Stomach (tissue), 9 donors: ENCODE measurements around the gene SPNS2. TPM values are rescaled to one million over a fixed set of nuclear protein-coding genes. Genes with fewer than 3 reads are reported as not detected.

Source experiments
- DNase-seq, 2 donors: peaks; one replicate each; pipeline versions ENCODE4 v3.0.0 to v3.0.0-alpha.2; 2013 to 2019
- H3K27ac ChIP-seq, 5 donors: fragments of 200-600 bp in 4 of 5; sonication (generic) in 4 of 5; one replicate each; pipeline ENCODE4 v1.5.1; 2013 to 2019; ENCODE audit warnings: mild to moderate bottlenecking in 1 of 5, moderate library complexity in 1 of 5
- H3K27me3 ChIP-seq, 3 donors: fragments of 200-600 bp; sonication (generic); one replicate each; pipeline ENCODE4 v1.5.1; 2017 to 2019; ENCODE audit warnings: mixed run types in 1 of 3
- H3K36me3 ChIP-seq, 4 donors: fragments of 200-600 bp; sonication (generic); 1 replicate in 3 of 4; 2 replicates in 1 of 4; pipeline ENCODE4 v1.5.1; 2016 to 2019
- H3K4me1 ChIP-seq, 4 donors: fragments of 200-600 bp; sonication (generic); one replicate each; pipeline ENCODE4 v1.5.1; 2016 to 2019
- H3K4me3 ChIP-seq, 4 donors: fragments of 200-600 bp; sonication (generic) in 3 of 4; one replicate each; pipeline ENCODE4 v1.5.1; 2016 to 2019; ENCODE audit warnings: mild to moderate bottlenecking in 1 of 4
- H3K9me3 ChIP-seq, 4 donors: fragments of 200-600 bp; sonication (generic); one replicate each; pipeline ENCODE4 v1.5.1; 2016 to 2019
- CTCF ChIP-seq, 7 experiments: fragments of 450-650 bp in 4 of 7; fragments of 200-600 bp in 3 of 7; sonication (generic) in 3 of 7; IDR thresholded peaks; one replicate each; pipeline ENCODE4 v1.5.1; 2016 to 2019; ENCODE audit warnings: antibody characterized with exemption in 7 of 7, control low read depth in 2 of 7, mild to moderate bottlenecking in 1 of 7
- EP300 ChIP-seq: sonication (generic); formaldehyde crosslinking; IDR thresholded peaks from one replicate; pipeline ENCODE4 v1.6.1; 2017; ENCODE audit warnings: antibody characterized with exemption
- POLR2A ChIP-seq, 4 donors: fragments of 450-650 bp; IDR thresholded peaks; one replicate each; pipeline ENCODE4 v1.6.1; 2016; ENCODE audit warnings: antibody characterized with exemption in 4 of 4, control low read depth in 2 of 4, mild to moderate bottlenecking in 1 of 4, moderate library complexity in 1 of 4
- POLR2AphosphoS5 ChIP-seq, 3 donors: sonication (generic); formaldehyde crosslinking; IDR thresholded peaks; one replicate each; pipeline ENCODE4 v1.6.1; 2016; ENCODE audit warnings: antibody characterized with exemption in 3 of 3
- WGBS, 5 donors: extraction: QIAGEN DNeasy Blood & Tissue Kit in 3 of 5; methylation state at CpG; one replicate each; pipeline versions ENCODE4 v1.1.5 to v1.1.7; 2013 to 2018; 5-methylcytosine and 5-hydroxymethylcytosine counted together
- intact Hi-C: fragments of 100-400 bp; cut with DNase I; formaldehyde crosslinking; loops from one replicate; pipeline ENCODE4 v1.15.1; 2023; ENCODE audit warnings: low total_unique reads
- polyA plus RNA-seq, 3 donors: library from polyadenylated mRNA; stranded (reverse); fragments of 200-250 nt; gene quantifications; one replicate each; pipeline ENCODE4 v1.2.3, GENCODE V29; 2013
- total RNA-seq, 5 donors: library from RNA; depleted of rRNA; stranded (reverse); fragments of >200 nt; gene quantifications; one replicate each; pipeline versions ENCODE4 v1.1.0 to v1.2.3, GENCODE V29; 2014 to 2016
- donor health status: healthy with polysubstance abuse.
- donor health status: Bipolar disorder and iron deficiency.
- donor health status: healthy.

The SPNS2 gene
- total and polyA plus RNA-seq, 8 donors = 4.1 to 67.7 (median 24.3) TPM

- Histone ChIP-seq H3K4me1 (peaks cover 3 to 19% (median 5%) of the 10 kb centered on the region in 4 donors), H3K4me3 (no peak overlapping the region), H3K27ac (peak overlapping the region in 3 of 5 donors; percentile 12 to 32 (median 17)), H3K9me3 (no peaks in the 10 kb centered on the region), H3K36me3 (peaks cover 0 to 32% (median 9%) of the 10 kb centered on the region in 4 donors), H3K27me3 (no peaks in the 10 kb centered on the region)
- no peak for DNase-seq
- intact Hi-C loops = no loop called here
- TF ChIP-seq CTCF (IDR thresholded peaks at IDR 0.05) (no peak), EP300 (no peak), POLR2A (IDR thresholded peaks at IDR 0.05) (no peak), POLR2AphosphoS5 (IDR thresholded peaks at IDR 0.05) (no peak)
- 57 to 77% (median 65%) methylated on average over 1 of the region's 1 CpG for WGBS, 5 donors
Measured at GRCh38 chr17:4527134-4527533, 28.5 kb downstream of the SPNS2 start.

GRCh38 chr17:4527566-4528125 is 29.0 kb downstream of the SPNS2 start:
- TF ChIP-seq EP300 (no peak), POLR2AphosphoS5 (IDR thresholded peaks at IDR 0.05) (no peak), POLR2A (IDR thresholded peaks at IDR 0.05) (no peak)
- Histone ChIP-seq H3K36me3 (peaks cover 0 to 35% (median 12%) of the 10 kb centered on the region in 4 donors), H3K4me3 (no peak overlapping the region), H3K27ac (peak overlapping the region in 2 of 5 donors; percentile 17 to 32), H3K4me1 (peaks cover 0 to 19% (median under 1%) of the 10 kb centered on the region in 4 donors), H3K27me3 (no peaks in the 10 kb centered on the region), H3K9me3 (no peaks in the 10 kb centered on the region)
- intact Hi-C loops = no loop called here
- no peak for DNase-seq
- 73 to 85% (median 78%) methylated on average over 12 of the region's 12 CpGs for WGBS, 5 donors

- Histone ChIP-seq H3K9me3 (no peaks in the 10 kb centered on the region), H3K36me3 (peaks cover 0 to 36% (median 15%) of the 10 kb centered on the region in 4 donors), H3K27me3 (no peaks in the 10 kb centered on the region), H3K4me1 (peaks cover 14 to 32% (median 17%) of the 10 kb centered on the region in 4 donors), H3K4me3 (no peak overlapping the region), H3K27ac (peak overlapping the region in 4 of 5 donors; percentile 40 to 64 (median 54))
- TF ChIP-seq CTCF (IDR thresholded peaks at IDR 0.05) (no peak), EP300 (no peak), POLR2AphosphoS5 (IDR thresholded peaks at IDR 0.05) (no peak), POLR2A (IDR thresholded peaks at IDR 0.05) (no peak)
- 81 to 90% (median 85%) methylated on average over 11 to 13 of the region's 13 CpGs for WGBS, 5 donors
- DNase-seq = no peak
- intact Hi-C loops = no loop called here
Measured at GRCh38 chr17:4529533-4530152, 31.0 kb downstream of the SPNS2 start.

DNA sequence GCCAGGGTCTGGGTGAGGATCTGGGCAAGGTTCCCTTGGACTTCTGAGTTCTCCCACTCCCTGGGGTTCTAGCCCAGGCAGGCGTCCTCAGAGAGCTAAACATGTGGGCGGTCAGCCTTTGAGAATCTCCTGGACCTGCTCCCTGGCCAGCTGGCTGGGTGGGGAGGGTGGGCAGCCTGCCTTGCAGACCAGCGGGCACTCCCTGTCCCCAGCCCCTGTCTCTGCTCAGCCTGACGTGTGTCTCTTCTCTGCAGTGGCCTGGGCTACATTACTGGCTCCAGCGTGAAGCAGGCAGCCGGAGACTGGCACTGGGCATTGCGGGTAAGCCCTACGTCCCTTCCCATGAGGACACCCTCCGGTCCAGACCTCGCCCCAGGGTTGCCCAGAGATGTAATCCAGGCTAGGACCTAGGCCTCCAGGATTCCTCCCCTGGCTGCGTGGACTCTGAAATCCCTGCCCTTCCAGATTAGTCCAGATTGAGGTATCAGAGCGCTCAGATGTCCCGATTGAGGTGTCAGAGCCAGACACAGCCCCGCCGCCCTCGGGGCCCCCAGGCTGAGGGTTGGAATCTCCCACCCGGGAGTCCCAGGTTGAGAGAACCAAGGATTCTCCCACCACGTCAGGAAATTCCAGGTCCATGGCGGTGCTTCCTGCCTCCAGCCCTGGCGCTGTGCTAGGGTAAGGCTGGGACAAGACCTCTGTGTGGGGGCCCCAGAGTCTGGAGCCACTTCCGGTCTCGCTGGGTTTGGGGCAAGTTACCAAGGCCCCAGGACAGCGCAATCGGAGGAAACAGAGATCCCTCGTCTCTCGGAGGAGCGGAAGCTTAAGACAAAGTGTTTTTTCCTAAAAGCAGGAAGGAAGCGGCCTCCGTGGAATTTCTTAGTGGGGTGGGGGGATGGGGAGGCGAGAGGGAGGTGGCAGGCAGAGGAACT is 32.4 kb downstream of the SPNS2 start:
- Histone ChIP-seq H3K4me3 (no peak overlapping the region), H3K4me1 (peaks cover 14 to 46% (median 31%) of the 10 kb centered on the region in 4 donors), H3K36me3 (peaks cover 0 to 24% (median 12%) of the 10 kb centered on the region in 4 donors), H3K27ac (peak overlapping the region; percentile 10 to 64 (median 60)), H3K27me3 (peaks cover 0 to 7% (median 0%) of the 10 kb centered on the region in 3 donors), H3K9me3 (no peaks in the 10 kb centered on the region)
- TF ChIP-seq EP300 = no peak
- no peak for TF ChIP-seq POLR2A (IDR thresholded peaks at IDR 0.05)
- no peak for TF ChIP-seq CTCF (IDR thresholded peaks at IDR 0.05)
- no peak for TF ChIP-seq POLR2AphosphoS5 (IDR thresholded peaks at IDR 0.05)
- 62 to 81% (median 76%) methylated on average over 19 to 30 of the region's 30 CpGs for WGBS, 5 donors
- intact Hi-C loops = no loop called here
- DNase-seq = no peak
